GM12878 (cell line): ENCODE data around the gene NUDT22. TPM values are rescaled to one million over a fixed set of nuclear protein-coding genes. Genes with fewer than 3 reads are reported as not detected.

Experiments used
- BACH1 ChIP-seq: fragments of 450-650 bp; IDR thresholded peaks from 2 replicates; pipeline ENCODE4 v1.6.1; 2017; ENCODE audit warnings: mild to moderate bottlenecking, borderline replicate concordance
- BRCA1 ChIP-seq: IDR thresholded peaks from 2 replicates; pipeline ENCODE4 v1.6.1; 2011; ENCODE audit warnings: low read depth, low read length, improper control_type of control experiment
- CBX5 ChIP-seq: sonication (generic); IDR thresholded peaks from 2 replicates; pipeline ENCODE4 v1.6.1; 2016; ENCODE audit warnings: low read depth, moderate library complexity, mild to moderate bottlenecking, inconsistent platforms
- CHD4 ChIP-seq: fragments of 200-600 bp; sonication (generic); IDR thresholded peaks from 2 replicates; pipeline ENCODE4 v1.6.1; 2016; ENCODE audit warnings: mild to moderate bottlenecking
- EP300 ChIP-seq, 2 experiments: fragments of 150-350 bp in 1 of 2; IDR thresholded peaks; 2 replicates each; pipeline ENCODE4 v1.6.1; 2011 to 2012; ENCODE audit warnings: low read depth in 2 of 2, low read length in 2 of 2, borderline replicate concordance in 1 of 2, improper control_type of control experiment in 1 of 2, inconsistent platforms in 1 of 2; ENCODE audit not compliant: control insufficient read depth in 1 of 2
- HSF1 ChIP-seq: fragments of 150-350 bp; IDR thresholded peaks from 2 replicates; pipeline ENCODE4 v1.6.1; 2014; ENCODE audit warnings: mild to moderate bottlenecking, low read depth, low read length
- LARP7 ChIP-seq: fragments of 450-650 bp; IDR thresholded peaks from 2 replicates; pipeline ENCODE4 v1.6.1; 2017; ENCODE audit warnings: mild to moderate bottlenecking
- MLLT1 ChIP-seq: fragments of 450-650 bp; IDR thresholded peaks from 2 replicates; pipeline ENCODE4 v1.6.1; 2016; ENCODE audit warnings: mild to moderate bottlenecking
- NFXL1 ChIP-seq: fragments of 450-650 bp; IDR thresholded peaks from 2 replicates; pipeline ENCODE4 v1.6.1; 2017; ENCODE audit warnings: antibody characterized with exemption, mild to moderate bottlenecking, borderline replicate concordance
- PML ChIP-seq: IDR thresholded peaks from 2 replicates; pipeline ENCODE4 v1.6.1; 2012; ENCODE audit warnings: low read length, inconsistent platforms
- RAD21 ChIP-seq: IDR thresholded peaks from 2 replicates; pipeline ENCODE4 v1.6.1; 2011; ENCODE audit warnings: mild to moderate bottlenecking, low read depth, low read length, moderate library complexity; ENCODE audit not compliant: insufficient read depth
- RUNX3 ChIP-seq: IDR thresholded peaks from 2 replicates; pipeline ENCODE4 v1.6.1; 2012; ENCODE audit warnings: low read length, inconsistent platforms
- SMC3 ChIP-seq: IDR thresholded peaks from 2 replicates; pipeline ENCODE4 v1.6.1; 2011; ENCODE audit warnings: low read length, improper control_type of control experiment, borderline replicate concordance
- SREBF1 ChIP-seq: IDR thresholded peaks from 2 replicates; pipeline ENCODE4 v1.6.1; 2012; ENCODE audit warnings: mild to moderate bottlenecking, low read length
- SUPT20H ChIP-seq: IDR thresholded peaks from 2 replicates; pipeline ENCODE4 v1.6.1; 2011; ENCODE audit warnings: low read depth, mild to moderate bottlenecking, low read length, moderate library complexity, borderline replicate concordance; ENCODE audit not compliant: control insufficient read depth
- TARDBP ChIP-seq: IDR thresholded peaks from 2 replicates; pipeline ENCODE4 v1.6.1; 2016; ENCODE audit warnings: borderline replicate concordance
- TCF7 ChIP-seq: IDR thresholded peaks from 2 replicates; pipeline ENCODE4 v1.6.1; 2014; ENCODE audit warnings: antibody characterized with exemption, borderline replicate concordance
- ZNF207 ChIP-seq: fragments of 450-650 bp; IDR thresholded peaks from 2 replicates; pipeline ENCODE4 v1.6.1; 2014; ENCODE audit warnings: antibody characterized with exemption, mild to moderate bottlenecking, borderline replicate concordance
- ZNF217 ChIP-seq: fragments of 450-650 bp; IDR thresholded peaks from 2 replicates; pipeline ENCODE4 v1.6.1; 2017; ENCODE audit warnings: antibody characterized with exemption, mild to moderate bottlenecking
- ZNF24 ChIP-seq: fragments of 450-650 bp; IDR thresholded peaks from 2 replicates; pipeline ENCODE4 v1.6.1; 2017; ENCODE audit warnings: antibody characterized with exemption, mild to moderate bottlenecking
- ZNF592 ChIP-seq: fragments of 450-650 bp; IDR thresholded peaks from 2 replicates; pipeline ENCODE4 v1.6.1; 2017; ENCODE audit warnings: mild to moderate bottlenecking, moderate library complexity
- polyA plus RNA-seq, 11 experiments: library from polyadenylated mRNA; depleted of rRNA in 4 of 11; unstranded in 6 of 11; stranded (reverse) in 5 of 11; fragments of >200 nt; fragmentation: Nextera tagmentation in 4 of 11; fragmentation: Illumina TruSeq in 1 of 11; extraction: Ambion mirVana in 4 of 11; extraction: Trizol in 1 of 11; gene quantifications; 1 replicate in 1 of 11; 2 replicates in 10 of 11; pipeline versions ENCODE4 v1.2.1 to v1.2.3, GENCODE V29; 2011 to 2016; ENCODE audit warnings: inconsistent platforms in 2 of 11, missing spikeins in 2 of 11, low read depth in 1 of 11
- total RNA-seq, 4 experiments: library from RNA; depleted of rRNA in 3 of 4; stranded (reverse); fragments of >200 nt in 3 of 4; fragmentation: Illumina TruSeq in 1 of 4; extraction: Trizol in 1 of 4; gene quantifications; 2 replicates each; pipeline versions ENCODE4 v1.2.1 to v1.2.3, GENCODE V29; 2013 to 2021
- TF ChIP-seq, protein P1 (sequence below): fragments of 450-650 bp; IDR thresholded peaks from 2 replicates; pipeline ENCODE4 v1.6.1; 2016; ENCODE audit warnings: mild to moderate bottlenecking
- TF ChIP-seq, protein P2 (sequence below): IDR thresholded peaks from 2 replicates; pipeline ENCODE4 v1.6.1; 2012; ENCODE audit warnings: low read length, inconsistent platforms

The NUDT22 gene
- total and polyA plus RNA-seq, 10 of the 15 experiments (the other 5 are each of a cell fraction or from before 2014, with no cell fraction given), result 6.7 to 115 (median 64.7) TPM

DNA sequence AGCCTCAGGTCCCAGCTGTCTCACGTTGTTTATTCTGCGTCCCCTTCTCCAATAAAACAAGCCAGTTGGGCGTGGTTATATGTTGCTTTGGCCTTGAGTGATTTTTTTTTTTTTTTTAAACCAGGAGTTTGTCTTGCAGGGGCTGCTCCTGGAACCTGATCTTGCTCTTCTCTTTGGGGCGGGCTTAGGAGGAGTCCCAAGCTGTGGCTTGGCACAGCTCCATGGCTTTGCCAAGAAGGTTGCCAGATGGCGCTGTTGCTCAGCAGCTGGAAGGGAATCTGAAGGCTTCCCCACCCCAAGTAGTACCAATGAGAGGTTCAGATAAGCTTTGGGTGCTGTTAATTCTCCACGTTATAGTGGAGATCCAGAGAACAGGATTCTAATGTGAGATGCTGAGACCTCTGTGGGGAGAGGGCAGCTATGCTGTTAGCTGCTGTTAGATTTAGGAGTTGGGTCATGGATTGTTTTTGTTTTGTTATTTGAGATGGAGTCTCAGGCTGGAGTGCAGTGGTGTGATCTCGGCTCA is 21.5 kb upstream of the NUDT22 start (continued):
- no peak for TF ChIP-seq MLLT1
- no peak for TF ChIP-seq BACH1
- TF ChIP-seq TCF7, result no peak
- no peak for TF ChIP-seq BRCA1
- no peak for TF ChIP-seq NFXL1
- TF ChIP-seq, protein P1, sequence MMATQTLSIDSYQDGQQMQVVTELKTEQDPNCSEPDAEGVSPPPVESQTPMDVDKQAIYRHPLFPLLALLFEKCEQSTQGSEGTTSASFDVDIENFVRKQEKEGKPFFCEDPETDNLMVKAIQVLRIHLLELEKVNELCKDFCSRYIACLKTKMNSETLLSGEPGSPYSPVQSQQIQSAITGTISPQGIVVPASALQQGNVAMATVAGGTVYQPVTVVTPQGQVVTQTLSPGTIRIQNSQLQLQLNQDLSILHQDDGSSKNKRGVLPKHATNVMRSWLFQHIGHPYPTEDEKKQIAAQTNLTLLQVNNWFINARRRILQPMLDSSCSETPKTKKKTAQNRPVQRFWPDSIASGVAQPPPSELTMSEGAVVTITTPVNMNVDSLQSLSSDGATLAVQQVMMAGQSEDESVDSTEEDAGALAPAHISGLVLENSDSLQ, result no peak
- TF ChIP-seq PML, result no peak
- no peak for TF ChIP-seq ZNF207
- no peak for TF ChIP-seq ZNF592
- peak; percentile 82 for TF ChIP-seq RAD21
- no peak for TF ChIP-seq CBX5
- TF ChIP-seq HSF1, result no peak
- TF ChIP-seq RUNX3, result peak; percentile 85
- no peak for TF ChIP-seq SUPT20H
- peak; percentile 67; the same call in 1 of the 2 replicates for TF ChIP-seq SMC3
- TF ChIP-seq SREBF1, result no peak
- TF ChIP-seq ZNF217, result no peak
- no peak for TF ChIP-seq TARDBP
- TF ChIP-seq CHD4, result no peak
- TF ChIP-seq, protein P2, sequence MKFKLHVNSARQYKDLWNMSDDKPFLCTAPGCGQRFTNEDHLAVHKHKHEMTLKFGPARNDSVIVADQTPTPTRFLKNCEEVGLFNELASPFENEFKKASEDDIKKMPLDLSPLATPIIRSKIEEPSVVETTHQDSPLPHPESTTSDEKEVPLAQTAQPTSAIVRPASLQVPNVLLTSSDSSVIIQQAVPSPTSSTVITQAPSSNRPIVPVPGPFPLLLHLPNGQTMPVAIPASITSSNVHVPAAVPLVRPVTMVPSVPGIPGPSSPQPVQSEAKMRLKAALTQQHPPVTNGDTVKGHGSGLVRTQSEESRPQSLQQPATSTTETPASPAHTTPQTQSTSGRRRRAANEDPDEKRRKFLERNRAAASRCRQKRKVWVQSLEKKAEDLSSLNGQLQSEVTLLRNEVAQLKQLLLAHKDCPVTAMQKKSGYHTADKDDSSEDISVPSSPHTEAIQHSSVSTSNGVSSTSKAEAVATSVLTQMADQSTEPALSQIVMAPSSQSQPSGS, result no peak
- TF ChIP-seq EP300 (IDR thresholded peaks at IDR 0.05; ENCODE audit: borderline replicate concordance in 1 of 2, control insufficient read depth in 1 of 2, low read depth in 2 of 2, low read length in 2 of 2), result no peak
- TF ChIP-seq ZNF24, result no peak
- TF ChIP-seq LARP7, result no peak
